Suppressor macrophage treated with lipopolysaccharide for 1 hour (primary cell): ENCODE measurements around the gene SEMA7A.
"Not testable (repeated sequence)": the region's sequence is repeated elsewhere in the genome, so short reads cannot be mapped to it uniquely, and the experiment has no call there.

Experiments used
- DNase-seq, 3 donors: peaks; one replicate each; pipeline ENCODE4 v3.0.0-alpha.2; 2020 to 2022

Gene SEMA7A

GRCh38 chr15:74398183-74398582, 35.6 kb downstream of the SEMA7A start:
- DNase-seq: no peak

GRCh38 chr15:74397239-74398068, 36.3 kb downstream of the SEMA7A start:
- DNase-seq: peak in 2 of 3 donors; percentile 34

- peak; percentile 81 to 86 (median 85) for DNase-seq
Observed at GRCh38 chr15:74396445-74397238, 37.1 kb downstream of the SEMA7A start.

GRCh38 chr15:74396146-74396438, 37.7 kb downstream of the SEMA7A start:
- no peak for DNase-seq

GRCh38 chr15:74395319-74396145, 38.2 kb downstream of the SEMA7A start:
- no peak for DNase-seq

- DNase-seq: no peak
Observed at GRCh38 chr15:74394090-74394846, 39.5 kb downstream of the SEMA7A start.

GRCh38 chr15:74393423-74393822, 40.3 kb downstream of the SEMA7A start:
- DNase-seq: no peak

GRCh38 chr15:74392902-74393301, 40.9 kb downstream of the SEMA7A start:
- no peak for DNase-seq

- DNase-seq: no peak
Observed at GRCh38 chr15:74392451-74392830, 41.3 kb downstream of the SEMA7A start.

GRCh38 chr15:74391582-74392450, 41.9 kb downstream of the SEMA7A start:
- DNase-seq: no peak

GRCh38 chr15:74390647-74391288, 43.0 kb downstream of the SEMA7A start:
- peak; percentile 41 to 64 (median 64) for DNase-seq

GRCh38 chr15:74390049-74390646, 43.6 kb downstream of the SEMA7A start:
- not testable (repeated sequence) for DNase-seq

- DNase-seq: no peak
Observed at GRCh38 chr15:74389241-74390048, 44.3 kb downstream of the SEMA7A start.

- no peak for DNase-seq
Observed at GRCh38 chr15:74388363-74388951, 45.3 kb downstream of the SEMA7A start.

GRCh38 chr15:74387621-74388362, 46.0 kb downstream of the SEMA7A start:
- no peak for DNase-seq

- no peak for DNase-seq
Observed at GRCh38 chr15:74387141-74387541, 46.6 kb downstream of the SEMA7A start.

- DNase-seq: no peak
Observed at GRCh38 chr15:74386496-74387140, 47.1 kb downstream of the SEMA7A start.

GRCh38 chr15:74385733-74386132, 48.0 kb downstream of the SEMA7A start:
- no peak for DNase-seq
